Activated CD8-positive, alpha-beta memory T cell treated with anti-CD3 and anti-CD28 coated beads, Interleukin-2, amount 10 ng/mL, durations not matched to agents 7 days and 5 days (primary cell): ENCODE data around the gene PLA2G4D. TPM values are rescaled to one million over a fixed set of nuclear protein-coding genes. Genes with fewer than 3 reads are reported as not detected.
A peak's percentile ranks its signal among the peaks of the same experiment; 100 is the strongest.

Experiments
- ATAC-seq: fragments of 150-1000 bp; cut with Tn5 transposase; one replicate; pipeline ENCODE4 v1.10.0; 2021; ENCODE audit warnings: moderate library complexity
- CTCF ChIA-PET: fragments of 350-600 bp; sonication (Branson Sonifier 250); formaldehyde crosslinking; loops from one replicate; lab custom pipeline; 2021; ENCODE audit warnings: antibody characterized with exemption; lab: Charles Lee
- DNase-seq: peaks from one replicate; pipeline ENCODE4 v3.0.0-alpha.2; 2020
- H3K27ac Mint-ChIP-seq: one replicate; pipeline ENCODE4 v1.8.0; 2021; ENCODE audit warnings: mild to moderate bottlenecking, mixed read lengths
- H3K27me3 Mint-ChIP-seq: one replicate; pipeline ENCODE4 v1.8.0; 2021; ENCODE audit warnings: mixed read lengths
- H3K36me3 Mint-ChIP-seq: one replicate; pipeline ENCODE4 v1.8.0; 2021; ENCODE audit warnings: mild to moderate bottlenecking, mixed read lengths
- H3K4me1 Mint-ChIP-seq: one replicate; pipeline ENCODE4 v1.8.0; 2021; ENCODE audit warnings: mixed read lengths
- H3K4me3 Mint-ChIP-seq: one replicate; pipeline ENCODE4 v1.8.0; 2021; ENCODE audit warnings: mild to moderate bottlenecking, moderate library complexity, mixed read lengths
- H3K9me3 Mint-ChIP-seq: one replicate; pipeline ENCODE4 v1.8.0; 2022; ENCODE audit warnings: low read depth, mixed read lengths
- total RNA-seq, 2 experiments: library from RNA; stranded (reverse); gene quantifications; one replicate each; pipeline ENCODE4 v1.2.3, GENCODE V29; 2021

Gene PLA2G4D
- total RNA-seq, 2 experiments from 2014 or later = not detected

DNA sequence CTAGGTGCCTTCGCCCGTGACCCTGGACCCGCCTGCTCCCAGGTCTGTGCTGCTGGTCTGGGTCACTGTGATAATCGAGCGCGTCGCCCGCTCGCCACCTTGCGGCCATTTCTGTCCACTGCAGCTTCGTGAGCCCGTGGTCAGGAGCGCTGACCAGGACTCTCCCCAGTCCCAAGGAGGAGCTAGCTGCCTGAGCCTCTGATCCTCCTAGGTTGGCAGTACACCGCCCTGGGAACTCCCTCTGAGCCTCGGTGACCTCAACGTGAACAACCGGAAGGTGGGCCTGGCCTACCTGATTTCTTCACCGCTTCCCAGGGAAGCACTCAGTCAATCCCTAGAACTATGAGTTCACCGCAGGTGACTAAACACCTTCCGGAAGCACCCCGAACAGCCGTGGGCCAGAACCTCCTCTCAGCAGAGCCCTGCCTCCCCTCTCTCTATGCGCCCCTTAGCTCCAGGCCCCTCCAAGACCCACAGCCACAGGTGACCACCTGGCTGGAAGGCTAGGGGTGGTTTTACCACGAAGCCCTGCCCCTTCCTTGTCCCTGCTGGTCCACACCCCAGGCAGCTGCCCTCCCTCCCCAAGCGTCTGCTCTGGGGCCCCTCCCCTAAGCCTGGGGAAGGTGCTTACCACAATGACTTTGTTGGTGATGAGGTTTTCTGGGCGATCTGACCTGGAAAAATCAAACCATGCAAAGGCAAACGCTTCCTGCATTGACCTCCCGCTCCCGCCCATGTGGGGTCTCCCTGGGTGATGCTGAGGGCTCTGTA, 9.7 kb downstream of the PLA2G4D start:
- Mint-ChIP-seq H3K4me1 (peaks cover 8% of the 10 kb centered on the region), H3K27me3 (peaks cover 23% of the 10 kb centered on the region), H3K9me3 (no peaks in the 10 kb centered on the region), H3K4me3 (no peak overlapping the region), H3K27ac (no peak overlapping the region), H3K36me3 (no peaks in the 10 kb centered on the region)
- peak; percentile 52 for DNase-seq
- CTCF ChIA-PET = interaction anchor here (0.7 to 6.8 kb wide), 32 partner anchors 9 to 382 kb away, joined by 3 to 49 read pairs (median 4); partner anchors contain the start of genes EHD4, MAPKBP1 and PLA2G4D
- peak; percentile 76 for ATAC-seq

DNA sequence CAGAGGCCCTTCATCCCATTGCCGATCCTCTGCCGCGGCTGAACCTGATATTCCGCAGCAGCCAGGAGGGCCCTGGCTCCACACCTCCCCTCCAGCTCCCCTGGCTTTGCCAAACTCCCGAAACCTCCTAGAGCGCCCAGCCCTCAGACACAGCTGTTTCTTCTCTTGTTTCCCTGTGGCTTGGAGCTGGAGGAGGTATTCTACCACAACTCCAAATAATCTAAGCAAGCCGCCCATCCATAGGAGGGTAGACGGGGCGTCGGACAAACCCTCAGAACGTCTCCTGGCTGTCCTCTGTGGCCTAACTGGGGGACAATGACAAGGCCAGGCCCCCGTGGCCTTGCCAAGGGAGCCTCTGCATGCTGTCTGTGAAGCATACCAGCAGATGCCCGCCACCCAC, 10.4 kb downstream of the PLA2G4D start:
- no peak for ATAC-seq
- Mint-ChIP-seq H3K4me1 (peaks cover 8% of the 10 kb centered on the region), H3K4me3 (no peak overlapping the region), H3K27me3 (peaks cover 16% of the 10 kb centered on the region), H3K36me3 (no peaks in the 10 kb centered on the region), H3K9me3 (no peaks in the 10 kb centered on the region), H3K27ac (no peak overlapping the region)
- CTCF ChIA-PET = interaction anchor here (0.8 to 6.8 kb wide), 29 partner anchors 10 to 383 kb away, joined by 3 to 49 read pairs (median 4); partner anchors contain the start of genes EHD4, MAPKBP1 and PLA2G4D
- no peak for DNase-seq

DNA sequence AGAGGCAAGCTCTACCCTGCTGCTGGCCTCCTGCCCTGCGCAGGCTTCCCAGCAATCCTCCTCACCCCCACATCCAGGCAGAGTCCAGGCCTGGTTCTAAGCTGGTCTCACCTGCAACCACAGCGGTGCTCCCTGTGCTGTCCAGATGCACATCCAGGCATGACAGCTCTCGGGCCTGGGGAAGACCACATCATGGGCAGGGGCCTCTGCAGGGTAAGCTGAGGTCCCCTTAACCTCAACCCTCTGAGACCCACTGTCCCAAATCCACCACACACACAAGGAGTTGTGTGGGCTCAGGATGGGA, 10.8 kb downstream of the PLA2G4D start:
- no peaks in the 10 kb centered on the region for H3K9me3 Mint-ChIP-seq
- no peak overlapping the region for H3K4me3 Mint-ChIP-seq
- H3K27me3 Mint-ChIP-seq = peaks cover 17% of the 10 kb centered on the region
- DNase-seq (no peak), ATAC-seq (no peak)
- no peaks in the 10 kb centered on the region for H3K36me3 Mint-ChIP-seq
- CTCF ChIA-PET = interaction anchor here (0.8 to 6.8 kb wide), 16 partner anchors 10 to 302 kb away, joined by 3 to 49 read pairs (median 5); partner anchors contain the start of genes EHD4 and PLA2G4D
- H3K4me1 Mint-ChIP-seq = peaks cover 8% of the 10 kb centered on the region
- H3K27ac Mint-ChIP-seq = no peak overlapping the region

DNA sequence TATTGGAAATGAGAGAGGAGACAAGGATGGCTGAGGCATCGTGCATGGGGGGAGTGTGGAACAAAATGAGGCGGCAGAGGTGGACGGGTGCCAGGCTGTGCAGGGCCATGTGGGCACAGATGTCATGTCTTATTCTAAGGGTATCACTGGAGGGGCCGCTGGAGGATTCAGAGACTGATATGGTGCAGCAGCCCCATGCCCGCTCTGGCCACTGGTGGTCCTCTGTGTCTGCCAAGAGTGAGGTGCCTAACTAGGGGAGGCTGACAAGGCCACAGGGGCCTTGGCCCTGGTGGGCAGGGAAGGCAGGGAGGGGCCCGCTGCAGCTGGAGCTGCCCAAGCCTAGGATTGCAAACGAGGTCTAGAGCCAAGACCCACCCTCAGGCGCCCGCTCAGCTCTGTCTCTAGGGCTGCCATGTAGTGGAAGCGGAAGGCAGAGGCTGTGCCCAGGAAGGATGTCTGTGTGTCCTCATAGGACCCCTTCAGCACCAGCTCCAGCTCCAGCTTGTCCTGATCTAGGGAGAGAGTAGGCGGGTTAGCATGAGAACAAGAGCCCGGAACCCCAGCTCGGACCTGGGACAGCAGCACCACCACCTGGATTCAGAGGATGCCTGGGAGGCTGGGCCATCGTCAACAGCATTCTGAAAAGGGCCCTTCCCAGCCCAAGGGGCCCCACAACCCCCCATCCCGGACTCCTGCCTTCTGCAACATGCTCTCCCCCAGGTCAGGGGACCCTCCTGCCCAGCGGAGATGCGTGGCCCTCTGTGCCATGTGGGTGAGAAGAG, 11.3 kb downstream of the PLA2G4D start:
- H3K9me3 Mint-ChIP-seq = no peaks in the 10 kb centered on the region
- CTCF ChIA-PET = interaction anchor here (0.8 to 6.8 kb wide), 15 partner anchors 9 to 302 kb away, joined by 3 to 49 read pairs (median 5); partner anchors contain the start of genes EHD4 and PLA2G4D
- no peak overlapping the region for H3K27ac Mint-ChIP-seq
- peaks cover 17% of the 10 kb centered on the region for H3K27me3 Mint-ChIP-seq
- ATAC-seq (no peak), DNase-seq (no peak)
- no peaks in the 10 kb centered on the region for H3K36me3 Mint-ChIP-seq
- H3K4me1 Mint-ChIP-seq = peaks cover 8% of the 10 kb centered on the region
- no peak overlapping the region for H3K4me3 Mint-ChIP-seq

DNA sequence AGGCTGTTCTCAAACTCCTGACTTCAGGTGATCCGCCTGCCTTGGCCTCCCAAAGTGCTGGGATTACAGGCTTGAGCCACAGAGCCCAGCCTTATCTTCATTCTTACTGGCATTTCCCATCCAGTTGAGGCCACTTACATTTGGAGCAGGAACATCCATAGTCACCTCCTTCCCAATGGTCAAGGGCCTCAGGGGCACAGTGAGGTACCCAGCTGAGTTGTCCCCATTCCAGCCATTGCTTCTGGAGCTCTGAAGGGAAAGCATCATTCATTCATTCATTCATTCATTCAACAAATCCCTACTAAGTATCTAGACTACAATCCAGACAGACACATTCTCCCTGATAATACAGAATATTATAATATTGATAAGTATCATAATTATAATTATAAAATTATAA, 12.2 kb downstream of the PLA2G4D start:
- Mint-ChIP-seq H3K27ac (no peak overlapping the region), H3K4me1 (peaks cover 8% of the 10 kb centered on the region), H3K4me3 (no peak overlapping the region)

DNA sequence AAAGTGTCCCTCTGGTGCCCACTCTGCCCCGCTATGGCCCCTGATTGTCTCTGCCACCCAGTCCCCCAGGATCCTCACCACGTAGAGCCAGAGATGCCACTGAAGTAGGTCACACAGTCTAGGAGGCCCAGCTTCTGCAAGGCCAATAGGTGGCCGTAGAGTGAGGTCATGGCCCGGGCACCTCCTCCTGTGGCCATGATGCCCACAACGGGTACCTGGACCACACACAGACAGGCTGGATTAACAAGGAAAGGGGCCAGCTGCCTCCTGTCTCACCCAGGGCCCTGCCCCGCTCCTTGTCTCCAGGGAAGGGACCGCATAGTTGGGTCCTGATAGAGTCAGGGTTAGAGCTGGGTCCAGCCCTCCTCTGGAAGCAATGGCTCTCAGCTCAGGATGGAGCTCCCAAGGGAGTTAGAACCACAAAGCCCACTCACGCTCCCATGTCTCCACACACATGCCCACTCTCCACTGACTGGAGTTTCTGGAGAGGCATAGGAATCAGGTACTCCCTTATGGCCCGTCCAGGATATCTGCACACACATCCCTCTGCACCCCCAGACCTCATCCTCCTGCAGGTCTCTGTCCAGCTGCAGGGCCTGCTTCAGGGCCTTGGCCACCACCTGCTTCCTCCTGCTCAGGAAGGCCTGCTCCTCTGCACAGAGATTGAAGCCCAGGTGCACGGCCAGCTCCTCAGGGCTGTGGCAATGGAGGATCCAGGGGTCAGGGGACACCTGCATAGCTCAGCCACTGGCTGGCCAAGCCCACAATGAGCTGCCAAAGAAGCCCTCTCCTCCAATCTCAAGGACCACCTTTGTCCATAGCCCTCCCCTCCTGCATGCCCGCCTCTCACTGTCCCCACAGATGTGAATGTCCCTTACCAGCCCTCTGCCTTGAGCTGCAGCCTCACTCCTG, 13.2 kb downstream of the PLA2G4D start:
- DNase-seq (no peak), ATAC-seq (no peak)
- CTCF ChIA-PET = interaction anchor here (0.7 to 6.8 kb wide), 6 partner anchors 19 to 569 kb away, joined by 3 to 49 read pairs (median 4); no protein-coding TSS in a partner anchor
- Mint-ChIP-seq H3K27ac (no peak overlapping the region), H3K9me3 (no peaks in the 10 kb centered on the region), H3K4me1 (peaks cover 8% of the 10 kb centered on the region), H3K36me3 (no peaks in the 10 kb centered on the region), H3K4me3 (no peak overlapping the region), H3K27me3 (peaks cover 11% of the 10 kb centered on the region)

More for the DNA sequence above, 12.2 kb downstream of the PLA2G4D start:
- ATAC-seq (no peak), DNase-seq (no peak)
- H3K36me3 Mint-ChIP-seq = no peaks in the 10 kb centered on the region
- CTCF ChIA-PET = interaction anchor here (1.5 to 6.8 kb wide), 4 partner anchors 12 to 93 kb away, joined by 3 to 49 read pairs (median 9); partner anchors contain the start of gene PLA2G4D
- peaks cover 16% of the 10 kb centered on the region for H3K27me3 Mint-ChIP-seq
- no peaks in the 10 kb centered on the region for H3K9me3 Mint-ChIP-seq

DNA sequence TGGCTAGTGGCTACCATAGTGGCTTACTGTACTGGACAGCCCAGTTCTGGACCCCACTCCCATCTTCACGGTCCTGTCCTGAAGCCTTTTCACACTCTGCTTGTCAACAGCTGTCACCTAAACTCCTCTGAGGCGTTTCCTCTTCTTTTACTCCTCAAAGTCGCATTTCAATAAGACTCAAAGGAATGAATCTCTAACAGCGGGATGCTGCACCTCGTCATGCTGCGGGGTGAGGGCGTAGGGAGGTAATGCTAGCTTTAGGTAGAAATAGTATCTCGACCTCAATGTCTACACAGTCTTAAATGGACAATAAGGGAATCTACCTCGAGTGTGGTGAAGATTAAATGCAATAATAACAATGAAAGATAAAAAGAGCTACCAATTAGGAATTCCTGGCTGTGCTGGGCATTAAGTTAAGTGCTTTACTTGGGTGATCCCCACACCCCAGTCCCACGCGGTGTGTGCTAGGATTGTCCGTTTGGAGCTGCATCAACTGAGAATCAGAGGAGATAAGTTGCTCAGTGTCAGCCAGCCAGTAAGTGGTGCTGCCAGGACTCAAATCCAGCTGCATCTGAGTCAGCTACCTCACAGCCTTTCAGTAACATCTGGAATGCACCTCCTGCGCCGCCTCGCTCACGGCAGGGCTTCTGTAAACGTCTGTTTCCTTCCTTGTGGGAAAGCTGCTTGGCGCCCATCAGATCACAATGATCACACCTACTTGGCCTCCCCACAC, 14.0 kb downstream of the PLA2G4D start:
- Mint-ChIP-seq H3K4me3 (no peak overlapping the region), H3K36me3 (no peaks in the 10 kb centered on the region), H3K9me3 (no peaks in the 10 kb centered on the region), H3K27ac (no peak overlapping the region), H3K4me1 (peaks cover 8% of the 10 kb centered on the region), H3K27me3 (peaks cover 11% of the 10 kb centered on the region)
- DNase-seq = no peak
- CTCF ChIA-PET = interaction anchor here (0.7 to 6.8 kb wide), 5 partner anchors 18 to 569 kb away, joined by 3 to 49 read pairs (median 3); no protein-coding TSS in a partner anchor
- ATAC-seq = no peak

DNA sequence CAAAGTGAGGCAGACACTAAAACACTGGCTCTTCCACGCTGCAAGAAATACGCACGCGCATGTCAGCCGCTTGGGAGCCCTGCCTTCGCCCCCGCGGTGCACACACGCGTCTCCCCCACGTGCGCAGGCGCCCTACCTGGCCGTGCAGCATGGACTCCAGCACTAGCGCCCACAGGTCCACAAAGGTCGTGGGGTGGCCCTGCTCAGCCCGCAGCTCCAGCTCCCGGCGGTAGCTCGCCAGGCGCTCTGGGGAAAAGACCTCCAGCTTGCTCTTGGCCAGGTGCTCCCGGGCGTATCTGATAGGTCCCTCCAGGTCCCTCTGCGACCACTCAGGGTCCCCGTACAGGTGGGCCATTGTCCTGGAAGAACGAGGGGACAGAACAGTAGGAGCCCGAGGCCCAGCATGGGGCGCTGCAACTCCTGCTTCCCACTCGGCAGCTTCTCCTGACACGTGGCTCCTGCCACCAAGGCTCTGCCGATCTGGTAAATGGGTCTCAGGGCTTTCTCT, 14.9 kb downstream of the PLA2G4D start:
- Mint-ChIP-seq H3K36me3 (no peaks in the 10 kb centered on the region), H3K27ac (no peak overlapping the region), H3K27me3 (peaks cover 11% of the 10 kb centered on the region), H3K9me3 (no peaks in the 10 kb centered on the region), H3K4me1 (peaks cover 6% of the 10 kb centered on the region), H3K4me3 (no peak overlapping the region)
- CTCF ChIA-PET = interaction anchor here (1.1 to 1.7 kb wide), 3 partner anchors 9 to 90 kb away, joined by 3 to 8 read pairs (median 3); no protein-coding TSS in a partner anchor
- ATAC-seq (no peak), DNase-seq (peak; percentile 33)

DNA sequence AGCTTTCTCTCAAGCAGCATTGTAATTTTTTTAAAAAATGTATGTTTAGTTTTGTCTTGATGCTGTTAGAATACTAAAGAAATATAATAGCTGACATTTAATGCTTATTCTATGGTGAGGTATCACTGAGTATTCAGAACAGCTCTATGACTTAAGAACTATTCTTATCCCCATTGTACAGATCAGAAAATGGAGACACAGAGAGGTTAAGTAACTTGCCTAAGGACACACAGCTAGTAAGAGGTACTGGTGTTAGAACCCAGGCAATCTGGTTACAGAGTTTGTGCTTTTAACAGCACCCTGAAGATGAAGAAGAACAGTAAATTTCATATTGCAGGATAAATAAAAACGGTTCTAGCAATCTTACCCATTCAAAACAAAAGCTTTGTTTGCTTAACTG, 15.5 kb downstream of the PLA2G4D start:
- no peak overlapping the region for H3K4me3 Mint-ChIP-seq
- no peak for ATAC-seq
- H3K27ac Mint-ChIP-seq = no peak overlapping the region
- DNase-seq = no peak
- peaks cover under 1% of the 10 kb centered on the region for H3K4me1 Mint-ChIP-seq
- CTCF ChIA-PET = interaction anchor here (1.0 to 1.7 kb wide), 3 partner anchors 9 to 90 kb away, joined by 3 to 8 read pairs (median 3); no protein-coding TSS in a partner anchor
- peaks cover 11% of the 10 kb centered on the region for H3K27me3 Mint-ChIP-seq
- H3K9me3 Mint-ChIP-seq = no peaks in the 10 kb centered on the region
- H3K36me3 Mint-ChIP-seq = no peaks in the 10 kb centered on the region

DNA sequence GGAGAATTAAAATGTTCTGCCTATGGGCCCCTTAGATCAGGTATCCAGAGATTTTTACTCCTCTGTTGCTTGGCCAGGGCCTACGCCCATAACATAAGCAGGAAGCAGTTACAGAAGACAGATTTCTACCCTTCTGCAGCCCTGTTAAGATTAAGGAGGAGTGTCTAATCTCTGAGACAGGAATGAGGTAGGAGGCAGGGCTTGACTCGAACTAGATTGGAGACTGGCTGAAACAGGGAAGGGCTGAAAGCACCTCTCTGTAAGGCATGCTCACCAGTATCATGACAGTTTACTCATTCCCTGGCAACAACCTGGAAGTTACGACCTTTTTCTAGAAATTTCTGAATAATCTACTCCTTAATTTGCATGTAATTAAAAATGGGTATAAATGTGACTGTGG, 16.7 kb downstream of the PLA2G4D start:
- H3K9me3 Mint-ChIP-seq = no peaks in the 10 kb centered on the region
- no peaks in the 10 kb centered on the region for H3K4me1 Mint-ChIP-seq
- ATAC-seq = no peak
- no peak for DNase-seq
- H3K4me3 Mint-ChIP-seq = no peak overlapping the region
- H3K27ac Mint-ChIP-seq = no peak overlapping the region
- CTCF ChIA-PET = interaction anchor here (1.0 to 1.5 kb wide), 2 partner anchors 8 to 56 kb away, joined by 3 to 4 read pairs; no protein-coding TSS in a partner anchor
- no peaks in the 10 kb centered on the region for H3K36me3 Mint-ChIP-seq
- H3K27me3 Mint-ChIP-seq = peaks cover 11% of the 10 kb centered on the region

DNA sequence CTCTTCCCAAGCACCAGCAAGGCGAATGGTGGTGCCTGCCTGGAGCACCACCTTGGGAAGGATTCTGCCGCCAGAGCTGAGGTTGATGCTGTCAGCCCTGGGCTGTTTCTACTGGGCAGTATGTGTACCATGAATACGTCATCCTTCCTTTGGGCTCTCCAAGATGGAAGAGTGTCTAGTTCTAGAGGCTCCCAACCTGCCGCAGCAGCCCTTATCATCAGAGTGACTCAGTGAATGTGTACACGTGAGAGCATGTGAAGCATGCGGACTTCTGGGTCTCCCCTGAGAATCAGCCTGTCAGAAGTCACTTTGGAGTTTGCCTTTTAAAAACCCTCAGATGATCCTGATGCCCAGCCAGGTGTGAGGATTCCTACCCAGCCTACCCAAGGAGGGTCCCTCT, 20.9 kb downstream of the PLA2G4D start:
- Mint-ChIP-seq H3K4me3 (no peak overlapping the region), H3K27ac (no peak overlapping the region), H3K4me1 (no peaks in the 10 kb centered on the region), H3K9me3 (no peaks in the 10 kb centered on the region), H3K27me3 (peaks cover 6% of the 10 kb centered on the region), H3K36me3 (no peaks in the 10 kb centered on the region)
- CTCF ChIA-PET = interaction anchor here (0.8 to 3.2 kb wide), 3 partner anchors 11 to 84 kb away, joined by 3 to 16 read pairs (median 3); no protein-coding TSS in a partner anchor
- DNase-seq (no peak), ATAC-seq (no peak)
